ENCODE results near the gene MEGF8. TPM values are rescaled to one million over a fixed set of nuclear protein-coding genes. Genes with fewer than 3 reads are reported as not detected.

MEGF8 gene
- total RNA-seq, 1 donor from 2014 or later = 72.8 TPM

DNA sequence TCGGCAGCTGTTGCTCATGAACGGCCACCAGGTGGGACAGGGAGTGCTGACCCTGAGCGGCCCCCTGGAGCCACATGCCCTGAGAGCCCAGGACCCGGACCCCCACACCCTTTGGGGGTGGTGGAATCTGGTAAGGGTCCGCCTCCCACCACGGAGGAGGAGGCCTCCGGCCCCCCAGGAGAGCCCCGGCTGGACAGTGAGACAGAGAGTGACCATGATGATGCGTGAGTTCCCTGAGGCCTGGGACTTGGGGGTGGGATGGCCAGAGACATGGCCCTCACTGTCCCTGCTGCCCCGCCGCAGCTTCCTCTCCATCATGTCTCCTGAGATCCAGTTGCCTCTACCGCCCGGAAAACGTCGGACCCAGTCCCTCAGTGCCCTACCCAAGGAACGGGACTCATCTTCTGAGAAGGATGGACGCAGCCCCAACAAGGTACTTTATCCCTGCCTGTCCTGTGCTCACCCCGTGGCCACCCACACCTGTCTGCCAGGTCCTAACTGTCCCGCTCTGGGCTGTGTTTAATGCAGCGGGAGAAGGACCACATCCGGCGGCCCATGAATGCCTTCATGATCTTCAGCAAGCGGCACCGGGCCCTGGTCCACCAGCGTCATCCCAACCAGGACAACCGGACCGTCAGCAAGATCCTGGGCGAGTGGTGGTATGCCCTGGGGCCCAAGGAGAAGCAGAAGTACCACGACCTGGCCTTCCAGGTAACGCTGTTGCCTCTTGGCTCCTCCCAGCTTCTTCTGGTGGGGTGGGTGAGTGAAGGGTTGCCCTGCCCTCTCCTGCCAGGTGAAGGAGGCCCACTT, 38.2 kb upstream of the MEGF8 start:
- no peak for DNase-seq
- Mint-ChIP-seq H3K27me3 (ENCODE audit: unreplicated experiment) (peaks cover 14% of the 10 kb centered on the region), H3K9me3 (ENCODE audit: unreplicated experiment) (peaks cover 13% of the 10 kb centered on the region), H3K36me3 (ENCODE audit: unreplicated experiment) (peaks cover 4% of the 10 kb centered on the region), H3K4me3 (ENCODE audit: unreplicated experiment) (no peak overlapping the region), H3K27ac (ENCODE audit: unreplicated experiment) (no peak overlapping the region), H3K4me1 (ENCODE audit: low read depth, unreplicated experiment) (peaks cover 13% of the 10 kb centered on the region)
- TF ChIP-seq, protein P1, sequence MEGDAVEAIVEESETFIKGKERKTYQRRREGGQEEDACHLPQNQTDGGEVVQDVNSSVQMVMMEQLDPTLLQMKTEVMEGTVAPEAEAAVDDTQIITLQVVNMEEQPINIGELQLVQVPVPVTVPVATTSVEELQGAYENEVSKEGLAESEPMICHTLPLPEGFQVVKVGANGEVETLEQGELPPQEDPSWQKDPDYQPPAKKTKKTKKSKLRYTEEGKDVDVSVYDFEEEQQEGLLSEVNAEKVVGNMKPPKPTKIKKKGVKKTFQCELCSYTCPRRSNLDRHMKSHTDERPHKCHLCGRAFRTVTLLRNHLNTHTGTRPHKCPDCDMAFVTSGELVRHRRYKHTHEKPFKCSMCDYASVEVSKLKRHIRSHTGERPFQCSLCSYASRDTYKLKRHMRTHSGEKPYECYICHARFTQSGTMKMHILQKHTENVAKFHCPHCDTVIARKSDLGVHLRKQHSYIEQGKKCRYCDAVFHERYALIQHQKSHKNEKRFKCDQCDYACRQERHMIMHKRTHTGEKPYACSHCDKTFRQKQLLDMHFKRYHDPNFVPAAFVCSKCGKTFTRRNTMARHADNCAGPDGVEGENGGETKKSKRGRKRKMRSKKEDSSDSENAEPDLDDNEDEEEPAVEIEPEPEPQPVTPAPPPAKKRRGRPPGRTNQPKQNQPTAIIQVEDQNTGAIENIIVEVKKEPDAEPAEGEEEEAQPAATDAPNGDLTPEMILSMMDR (IDR thresholded peaks at IDR 0.05; ENCODE audit: partially characterized antibody, unreplicated experiment) = no peak

DNA sequence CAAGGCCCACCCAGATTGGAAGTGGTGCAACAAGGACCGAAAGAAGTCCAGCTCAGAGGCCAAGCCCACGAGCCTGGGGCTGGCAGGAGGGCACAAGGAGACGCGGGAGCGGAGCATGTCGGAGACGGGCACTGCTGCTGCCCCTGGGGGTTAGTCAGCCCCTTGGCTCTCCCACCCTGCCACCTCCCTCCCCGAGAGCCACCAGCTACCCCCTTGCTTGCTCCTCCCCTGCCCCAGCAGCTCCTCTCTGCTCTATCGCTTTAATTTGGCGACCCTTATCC, 37.7 kb upstream of the MEGF8 start:
- Mint-ChIP-seq H3K27ac (ENCODE audit: unreplicated experiment) (no peak overlapping the region), H3K9me3 (ENCODE audit: unreplicated experiment) (peaks cover 10% of the 10 kb centered on the region), H3K36me3 (ENCODE audit: unreplicated experiment) (peaks cover 4% of the 10 kb centered on the region), H3K4me3 (ENCODE audit: unreplicated experiment) (no peak overlapping the region), H3K4me1 (ENCODE audit: low read depth, unreplicated experiment) (peaks cover 9% of the 10 kb centered on the region), H3K27me3 (ENCODE audit: unreplicated experiment) (peaks cover 11% of the 10 kb centered on the region)
- TF ChIP-seq, protein P1 (IDR thresholded peaks at IDR 0.05; ENCODE audit: partially characterized antibody, unreplicated experiment) = no peak
- no peak for DNase-seq

DNA sequence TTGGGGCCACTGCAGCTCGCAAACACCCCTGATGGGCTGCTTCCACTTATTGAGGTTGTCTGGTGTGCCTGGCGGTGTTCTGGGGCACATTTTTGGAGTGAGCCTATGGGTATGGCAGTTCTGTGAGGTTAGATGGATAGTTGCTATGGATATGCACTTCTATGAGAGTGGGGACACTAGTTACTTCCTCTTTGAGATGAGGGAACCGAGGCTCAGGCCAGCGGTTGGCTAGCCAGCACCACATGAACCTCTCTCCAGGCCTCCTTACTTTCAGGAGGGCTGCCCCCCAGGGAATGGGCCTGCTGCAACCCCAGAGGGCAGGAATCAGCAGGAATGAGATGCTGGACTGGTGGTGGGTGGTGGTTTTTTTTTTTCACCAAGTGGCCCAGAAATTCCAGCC, 37.0 kb upstream of the MEGF8 start:
- peaks cover 11% of the 10 kb centered on the region for H3K27me3 Mint-ChIP-seq (ENCODE audit: unreplicated experiment)
- TF ChIP-seq, protein P1 (IDR thresholded peaks at IDR 0.05; ENCODE audit: partially characterized antibody, unreplicated experiment) = no peak
- H3K36me3 Mint-ChIP-seq (ENCODE audit: unreplicated experiment) = peaks cover 4% of the 10 kb centered on the region
- H3K4me1 Mint-ChIP-seq (ENCODE audit: low read depth, unreplicated experiment) = peaks cover 11% of the 10 kb centered on the region
- no peak overlapping the region for H3K4me3 Mint-ChIP-seq (ENCODE audit: unreplicated experiment)
- DNase-seq = no peak
- H3K9me3 Mint-ChIP-seq (ENCODE audit: unreplicated experiment) = peaks cover 12% of the 10 kb centered on the region
- no peak overlapping the region for H3K27ac Mint-ChIP-seq (ENCODE audit: unreplicated experiment)

DNA sequence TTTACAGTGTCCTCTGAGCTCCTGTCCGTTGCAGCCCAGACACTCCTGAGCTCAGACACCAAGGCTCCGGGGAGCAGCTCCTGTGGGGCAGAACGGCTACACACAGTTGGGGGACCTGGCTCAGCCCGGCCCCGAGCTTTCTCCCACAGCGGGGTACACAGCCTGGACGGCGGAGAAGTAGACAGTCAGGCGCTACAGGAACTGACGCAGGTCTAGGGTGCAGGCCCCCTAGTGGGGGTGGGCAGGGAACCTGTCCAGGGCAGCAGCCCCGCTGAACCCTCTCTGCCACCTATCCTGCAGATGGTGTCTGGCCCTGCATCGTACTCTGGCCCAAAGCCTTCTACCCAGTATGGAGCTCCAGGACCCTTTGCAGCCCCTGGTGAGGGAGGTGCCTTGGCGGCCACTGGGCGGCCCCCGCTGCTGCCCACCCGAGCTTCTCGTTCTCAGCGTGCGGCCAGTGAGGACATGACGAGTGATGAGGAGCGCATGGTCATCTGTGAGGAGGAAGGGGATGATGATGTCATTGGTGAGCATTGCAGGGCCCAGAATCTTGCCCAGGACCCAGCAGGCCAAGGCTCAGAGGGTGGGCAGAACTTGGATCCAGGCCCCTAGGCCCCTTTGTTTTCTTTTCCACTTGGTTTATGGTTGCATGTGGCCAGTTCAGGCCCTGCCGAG, 36.4 kb upstream of the MEGF8 start:
- TF ChIP-seq, protein P1 (IDR thresholded peaks at IDR 0.05; ENCODE audit: partially characterized antibody, unreplicated experiment) = peak; percentile 10
- no peak for DNase-seq
- Mint-ChIP-seq H3K27ac (ENCODE audit: unreplicated experiment) (no peak overlapping the region), H3K4me1 (ENCODE audit: low read depth, unreplicated experiment) (peaks cover 11% of the 10 kb centered on the region), H3K9me3 (ENCODE audit: unreplicated experiment) (peaks cover 12% of the 10 kb centered on the region), H3K4me3 (ENCODE audit: unreplicated experiment) (no peak overlapping the region), H3K36me3 (ENCODE audit: unreplicated experiment) (peaks cover 4% of the 10 kb centered on the region), H3K27me3 (ENCODE audit: unreplicated experiment) (peaks cover 11% of the 10 kb centered on the region)

DNA sequence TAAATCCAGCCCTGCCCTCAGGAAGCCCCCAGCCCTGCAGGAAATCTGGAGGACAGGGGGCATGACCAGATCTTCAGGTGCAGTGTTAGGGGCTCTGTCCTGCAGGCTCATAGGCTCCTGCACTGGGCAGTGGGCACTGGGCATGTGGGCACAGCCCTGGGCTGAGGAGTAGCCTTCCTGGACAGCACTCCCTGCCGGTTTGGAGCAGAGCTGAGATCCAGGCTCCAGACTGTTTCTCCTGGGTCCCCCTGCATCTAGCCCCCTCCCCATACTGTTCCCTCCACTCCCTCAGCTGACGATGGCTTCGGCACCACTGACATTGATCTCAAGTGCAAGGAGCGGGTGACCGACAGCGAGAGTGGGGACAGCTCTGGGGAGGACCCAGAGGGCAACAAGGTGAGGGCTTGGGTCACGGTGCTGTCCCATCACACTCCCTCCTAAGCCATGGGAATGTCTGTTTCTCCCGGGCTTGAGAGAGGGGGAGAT, 35.8 kb upstream of the MEGF8 start:
- Mint-ChIP-seq H3K27ac (ENCODE audit: unreplicated experiment) (no peak overlapping the region), H3K4me3 (ENCODE audit: unreplicated experiment) (no peak overlapping the region), H3K36me3 (ENCODE audit: unreplicated experiment) (peaks cover 4% of the 10 kb centered on the region), H3K9me3 (ENCODE audit: unreplicated experiment) (peaks cover 12% of the 10 kb centered on the region), H3K4me1 (ENCODE audit: low read depth, unreplicated experiment) (peaks cover 11% of the 10 kb centered on the region), H3K27me3 (ENCODE audit: unreplicated experiment) (peaks cover 11% of the 10 kb centered on the region)
- TF ChIP-seq, protein P1 (IDR thresholded peaks at IDR 0.05; ENCODE audit: partially characterized antibody, unreplicated experiment) = no peak
- no peak for DNase-seq
